DLD1 (cell line): ENCODE measurements around the gene DHDH.

Experiments
- in situ Hi-C: cut with HindIII; loops from 2 replicates; pipeline ENCODE4 v1.10.0; 2017; ENCODE audit warnings: low sequenced_read_pairs

DHDH gene

GRCh38 chr19:48965806-48966540 lies 32.5 kb downstream of the DHDH start:
- in situ Hi-C loops = loop anchor here (10.0 kb wide), 1 partner anchor 171 kb away; no protein-coding TSS in a partner anchor

GRCh38 chr19:48966541-48967345 lies 33.2 kb downstream of the DHDH start:
- in situ Hi-C loops = loop anchor here (10.0 kb wide), 1 partner anchor 172 kb away; no protein-coding TSS in a partner anchor

GRCh38 chr19:48967346-48968178 lies 34.1 kb downstream of the DHDH start:
- in situ Hi-C loops = loop anchor here (10.0 kb wide), 1 partner anchor 173 kb away; no protein-coding TSS in a partner anchor

GRCh38 chr19:48968179-48968661 lies 34.7 kb downstream of the DHDH start:
- in situ Hi-C loops = loop anchor here (10.0 kb wide), 1 partner anchor 173 kb away; no protein-coding TSS in a partner anchor

DNA sequence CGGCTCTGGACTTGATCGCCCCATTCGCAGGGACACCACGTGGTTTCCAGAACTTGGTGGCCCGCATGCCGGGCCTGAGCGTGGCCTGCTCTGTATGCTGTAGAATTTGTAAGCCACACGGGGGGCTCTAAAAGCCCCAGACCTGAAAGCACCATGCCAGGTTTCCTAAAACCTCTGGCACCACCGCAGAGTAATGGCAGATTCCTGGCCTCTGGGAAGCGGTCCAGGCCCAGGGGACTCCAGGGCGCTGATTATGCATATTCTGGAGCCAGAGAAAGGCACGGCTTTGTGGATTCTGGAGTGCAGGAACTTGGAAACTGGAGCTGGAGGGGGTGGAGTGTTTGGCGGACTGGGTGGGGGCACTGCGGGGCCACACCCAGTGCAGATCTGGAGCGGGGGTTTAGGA lies 35.3 kb downstream of the DHDH start:
- in situ Hi-C loops = loop anchor here (10.0 kb wide), 1 partner anchor 174 kb away; no protein-coding TSS in a partner anchor

DNA sequence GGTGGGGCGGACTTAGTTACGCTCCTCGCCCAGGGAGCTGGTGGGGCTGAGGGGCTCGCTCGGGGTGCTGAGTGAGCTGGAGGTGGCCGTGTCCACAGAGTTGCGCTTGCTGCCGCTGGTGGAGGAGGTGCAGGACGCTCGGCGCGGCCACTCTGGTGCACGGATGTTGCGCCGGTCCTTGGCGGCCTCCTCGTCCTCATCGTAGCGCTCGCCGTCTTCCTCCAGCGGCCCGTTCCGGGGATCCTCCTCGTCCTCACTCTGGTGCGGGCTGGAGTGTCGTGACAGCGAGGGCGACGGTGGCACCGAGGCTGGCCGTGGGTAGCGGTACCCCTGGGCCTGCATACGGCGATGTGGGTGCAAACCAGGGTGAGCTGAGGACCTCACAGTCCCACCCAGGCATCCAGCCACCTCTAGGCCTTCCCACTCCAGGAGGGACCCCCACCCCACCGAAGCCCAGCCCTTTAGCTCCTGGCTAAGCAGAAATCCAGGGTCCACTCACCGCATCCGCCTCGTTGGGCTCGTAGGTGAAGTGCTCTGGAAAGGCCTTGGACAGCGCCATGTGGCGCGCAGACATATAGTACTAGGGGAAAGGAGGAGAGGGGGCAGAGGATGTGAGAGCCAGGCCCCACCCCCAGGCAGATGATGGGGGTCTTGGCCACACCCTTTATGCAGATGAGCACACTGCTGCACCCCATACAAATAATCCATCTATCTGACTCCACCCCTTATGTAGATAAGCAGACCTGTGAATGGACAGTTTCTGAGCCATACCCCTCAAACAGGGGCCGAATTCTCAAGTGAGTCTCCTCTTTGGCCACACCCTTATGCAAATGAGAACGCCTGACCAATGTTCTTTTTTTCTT lies 36.0 kb downstream of the DHDH start:
- in situ Hi-C loops = loop anchor here (10.0 kb wide), 1 partner anchor 175 kb away; no protein-coding TSS in a partner anchor

GRCh38 chr19:48970139-48970766 lies 36.8 kb downstream of the DHDH start:
- in situ Hi-C loops = no loop called here

- in situ Hi-C loops = no loop called here
These were observed 37.5 kb downstream of the DHDH start for GRCh38 chr19:48970923-48971395.

- in situ Hi-C loops = no loop called here
These were observed 42.7 kb downstream of the DHDH start for GRCh38 chr19:48975947-48976847.

DNA sequence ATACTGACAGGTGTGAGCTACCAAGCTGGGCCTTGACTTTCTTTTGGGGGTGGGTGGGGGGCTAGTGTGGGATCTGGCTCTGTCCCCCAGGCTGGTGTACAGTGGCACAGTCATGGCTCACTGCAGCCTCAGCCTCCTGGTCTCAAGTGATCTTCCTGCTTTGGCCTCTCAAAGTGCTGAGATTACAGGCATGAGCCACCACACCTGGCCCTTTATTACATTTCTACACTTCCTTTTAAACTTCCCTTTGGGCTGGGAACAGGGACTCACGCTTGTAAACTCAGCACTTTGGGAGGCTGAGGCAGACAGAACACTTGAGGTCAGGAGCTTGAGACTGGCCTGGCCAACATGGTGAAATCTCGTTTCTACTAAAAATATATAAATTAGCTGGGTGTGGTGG lies 43.6 kb downstream of the DHDH start:
- in situ Hi-C loops = no loop called here

DNA sequence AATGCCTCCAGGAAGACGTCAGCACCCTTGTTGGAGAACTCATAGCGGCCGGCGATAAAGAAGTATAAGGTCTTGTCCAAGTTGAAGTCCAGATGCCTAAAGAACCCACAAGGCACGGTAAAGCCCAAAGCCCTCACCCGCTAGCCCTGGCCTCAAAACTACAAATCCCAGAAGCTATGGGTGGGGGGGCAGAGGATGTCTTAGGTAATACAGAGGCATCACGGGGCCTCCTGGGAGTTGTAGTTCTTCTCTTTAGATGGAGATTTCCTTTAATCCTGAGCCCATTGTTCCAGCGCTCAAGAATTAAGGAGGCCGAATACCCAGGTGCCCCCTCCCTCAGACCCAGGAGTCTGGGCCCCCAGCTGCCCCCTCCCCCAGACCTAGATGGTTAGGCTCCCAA lies 48.8 kb downstream of the DHDH start:
- in situ Hi-C loops = no loop called here

- in situ Hi-C loops = no loop called here
These were observed 52.2 kb downstream of the DHDH start for GRCh38 chr19:48985711-48986110.

DNA sequence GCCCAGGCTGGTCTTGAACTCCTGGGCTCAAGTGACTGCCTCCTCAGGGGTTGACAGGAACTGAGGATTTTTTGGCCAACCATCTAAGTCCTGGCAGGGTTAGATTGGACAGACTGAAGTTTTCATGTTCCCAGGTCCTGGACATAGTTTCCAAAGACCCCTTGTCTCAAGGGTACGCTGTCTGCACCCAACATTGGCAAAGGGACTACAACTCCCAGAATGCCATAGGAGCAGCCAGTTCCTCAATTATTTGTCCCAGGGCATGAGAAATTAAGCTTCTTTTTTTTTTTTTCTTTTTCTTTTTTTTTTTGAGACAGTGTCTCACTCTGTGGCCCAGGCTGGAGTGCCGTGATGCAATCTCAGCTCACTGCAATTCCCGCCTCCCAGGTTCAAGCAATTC lies 52.7 kb downstream of the DHDH start:
- in situ Hi-C loops = no loop called here

DNA sequence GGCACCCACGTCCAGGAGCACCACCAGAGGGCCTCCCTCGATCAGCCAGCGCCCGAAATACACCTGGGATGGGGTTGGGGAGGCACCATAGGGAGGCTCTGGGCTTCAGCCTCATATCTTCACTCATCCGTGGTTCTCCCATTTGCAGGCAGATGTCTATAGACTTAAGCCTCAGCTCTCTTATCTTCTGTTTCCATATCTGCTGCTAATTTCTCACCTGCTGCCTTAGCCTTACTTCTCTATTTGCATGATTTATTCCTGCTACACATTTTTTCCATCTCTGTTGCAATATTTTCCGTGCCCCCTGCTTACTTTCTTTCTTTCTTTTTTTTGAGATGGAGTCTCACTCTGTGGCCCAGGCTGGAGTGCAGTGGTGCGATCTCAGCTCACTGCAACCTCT lies 53.8 kb downstream of the DHDH start:
- in situ Hi-C loops = no loop called here

- in situ Hi-C loops = no loop called here
These were observed 54.8 kb downstream of the DHDH start for GRCh38 chr19:48988286-48988685.

DNA sequence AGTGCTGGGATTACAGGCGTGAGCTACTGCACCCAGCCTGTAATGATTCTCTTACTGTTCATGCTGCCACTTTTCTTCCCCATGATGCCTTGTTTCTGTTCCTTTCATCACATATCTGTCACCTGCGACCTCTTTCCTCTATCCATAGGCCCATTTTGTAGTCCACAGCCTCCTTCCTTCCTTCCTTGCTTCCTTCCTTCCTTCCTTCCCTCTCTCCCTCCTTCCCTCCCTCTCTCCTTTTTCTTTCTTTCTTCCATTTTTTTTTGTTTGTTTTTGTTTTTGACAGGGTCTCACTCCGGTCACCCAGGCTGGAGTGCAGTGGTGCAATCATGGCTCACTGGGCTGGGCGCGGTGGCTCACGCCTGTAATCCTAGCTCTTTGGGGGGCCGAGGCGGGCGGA lies 55.4 kb downstream of the DHDH start:
- in situ Hi-C loops = no loop called here

DNA sequence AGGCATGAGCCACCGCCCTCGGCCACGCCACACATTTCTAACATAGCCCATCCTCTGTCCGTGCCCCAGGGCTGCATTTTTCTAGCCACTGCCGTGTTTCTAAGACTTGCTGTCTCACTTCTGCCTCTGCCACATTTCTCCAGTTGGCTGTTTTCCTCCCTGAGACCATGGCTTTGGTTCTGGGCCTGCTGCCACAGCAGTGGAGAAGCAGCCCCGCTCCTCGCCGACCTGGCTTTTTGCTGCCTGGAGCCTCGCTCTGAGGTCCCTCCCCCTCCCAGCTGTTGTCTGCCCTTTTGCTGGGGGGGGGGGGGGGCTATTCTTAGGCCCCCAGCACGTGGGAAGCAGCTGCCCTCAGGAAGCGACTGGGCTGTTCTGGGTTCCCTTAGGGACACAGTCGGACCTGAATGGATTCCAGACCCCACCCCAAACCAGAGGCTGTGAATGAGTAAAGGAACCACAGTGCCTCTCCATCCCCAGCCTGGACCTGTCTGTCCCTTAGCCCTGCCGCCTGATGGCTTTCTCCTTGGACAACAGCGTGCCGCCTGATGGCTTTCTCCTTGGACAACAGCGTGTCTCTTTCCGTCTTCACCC lies 56.3 kb downstream of the DHDH start:
- in situ Hi-C loops = no loop called here

DNA sequence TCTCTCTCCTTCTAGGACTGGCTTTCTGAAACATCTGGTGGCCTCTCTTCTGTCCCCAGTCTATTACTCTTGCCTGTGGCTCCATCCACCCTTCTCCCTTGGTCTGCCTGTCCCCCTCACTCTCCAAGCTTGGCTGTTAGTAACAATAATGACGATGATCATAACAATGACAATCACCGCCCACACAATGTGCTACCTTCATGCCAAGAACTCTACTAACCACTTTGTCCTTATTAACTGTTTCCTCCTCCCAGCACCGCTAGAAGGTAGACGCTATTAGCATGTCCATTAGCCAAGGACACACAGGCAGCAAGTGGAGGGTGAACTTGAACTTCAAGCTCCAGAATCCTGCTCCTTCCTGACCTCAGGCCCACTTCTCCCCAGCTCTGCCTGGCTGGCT lies 56.9 kb downstream of the DHDH start:
- in situ Hi-C loops = no loop called here
